ENCODE results near the gene ABCG1.

- TF ChIP-seq CTCF (conservative IDR thresholded peaks at IDR 0.05) (no peak), EZH2 (IDR thresholded peaks at IDR 0.05; ENCODE audit: low read depth) (no peak)
These were observed 81.2 kb downstream of the ABCG1 start for GRCh38 chr21:42300045-42300583.
